Measurements from ENCODE around the gene BBS10. TPM values are rescaled to one million over a fixed set of nuclear protein-coding genes. Genes with fewer than 3 reads are reported as not detected.
A peak's percentile ranks its signal among the peaks of the same experiment; 100 is the strongest.

BBS10 gene
- total RNA-seq, 1 donor from 2014 or later, result 8.2 TPM

GRCh38 chr12:76316468-76316867 is 31.7 kb downstream of the BBS10 start:
- DNase-seq (ENCODE audit: low spot score), result no peak
- Mint-ChIP-seq H3K4me1 (ENCODE audit: low read depth) (peaks cover 27% of the 10 kb centered on the region), H3K27ac (ENCODE audit: unreplicated experiment) (no peak overlapping the region), H3K4me3 (ENCODE audit: unreplicated experiment) (no peak overlapping the region), H3K27me3 (ENCODE audit: low read depth) (no peaks in the 10 kb centered on the region), H3K9me3 (ENCODE audit: low read depth) (peaks cover 3% of the 10 kb centered on the region), H3K36me3 (ENCODE audit: low read depth) (peaks cover 1% of the 10 kb centered on the region)
- no peak for TF ChIP-seq CTCF (IDR thresholded peaks at IDR 0.05)

GRCh38 chr12:76313299-76313698 is 34.9 kb downstream of the BBS10 start:
- DNase-seq (ENCODE audit: low spot score), result no peak
- Mint-ChIP-seq H3K27ac (ENCODE audit: unreplicated experiment) (no peak overlapping the region), H3K27me3 (ENCODE audit: low read depth) (no peaks in the 10 kb centered on the region), H3K36me3 (ENCODE audit: low read depth) (no peaks in the 10 kb centered on the region), H3K9me3 (ENCODE audit: low read depth) (no peaks in the 10 kb centered on the region), H3K4me3 (ENCODE audit: unreplicated experiment) (no peak overlapping the region), H3K4me1 (ENCODE audit: low read depth) (peaks cover 20% of the 10 kb centered on the region)
- no peak for TF ChIP-seq CTCF (IDR thresholded peaks at IDR 0.05)

- no peaks in the 10 kb centered on the region for H3K36me3 Mint-ChIP-seq (ENCODE audit: low read depth)
- peaks cover 20% of the 10 kb centered on the region for H3K4me1 Mint-ChIP-seq (ENCODE audit: low read depth)
- no peaks in the 10 kb centered on the region for H3K27me3 Mint-ChIP-seq (ENCODE audit: low read depth)
- peak overlapping the region; percentile 61 for H3K27ac Mint-ChIP-seq (ENCODE audit: unreplicated experiment)
- no peak overlapping the region for H3K4me3 Mint-ChIP-seq (ENCODE audit: unreplicated experiment)
- no peak for TF ChIP-seq CTCF (IDR thresholded peaks at IDR 0.05)
- peaks cover 3% of the 10 kb centered on the region for H3K9me3 Mint-ChIP-seq (ENCODE audit: low read depth)
- DNase-seq (ENCODE audit: low spot score), result no peak
These were observed 35.9 kb downstream of the BBS10 start for GRCh38 chr12:76312315-76312714.

- H3K27ac Mint-ChIP-seq (ENCODE audit: unreplicated experiment), result peak overlapping the region; percentile 61
- no peaks in the 10 kb centered on the region for H3K27me3 Mint-ChIP-seq (ENCODE audit: low read depth)
- H3K4me3 Mint-ChIP-seq (ENCODE audit: unreplicated experiment), result no peak overlapping the region
- no peak for DNase-seq (ENCODE audit: low spot score)
- no peak for TF ChIP-seq CTCF (IDR thresholded peaks at IDR 0.05)
- H3K4me1 Mint-ChIP-seq (ENCODE audit: low read depth), result peaks cover 20% of the 10 kb centered on the region
- no peaks in the 10 kb centered on the region for H3K36me3 Mint-ChIP-seq (ENCODE audit: low read depth)
- peaks cover 3% of the 10 kb centered on the region for H3K9me3 Mint-ChIP-seq (ENCODE audit: low read depth)
These were observed 36.4 kb downstream of the BBS10 start for GRCh38 chr12:76311796-76312195.

- TF ChIP-seq CTCF (IDR thresholded peaks at IDR 0.05), result no peak
- H3K9me3 Mint-ChIP-seq (ENCODE audit: low read depth), result peaks cover 3% of the 10 kb centered on the region
- H3K4me1 Mint-ChIP-seq (ENCODE audit: low read depth), result peaks cover 20% of the 10 kb centered on the region
- H3K27me3 Mint-ChIP-seq (ENCODE audit: low read depth), result no peaks in the 10 kb centered on the region
- H3K36me3 Mint-ChIP-seq (ENCODE audit: low read depth), result no peaks in the 10 kb centered on the region
- no peak overlapping the region for H3K27ac Mint-ChIP-seq (ENCODE audit: unreplicated experiment)
- H3K4me3 Mint-ChIP-seq (ENCODE audit: unreplicated experiment), result no peak overlapping the region
- no peak for DNase-seq (ENCODE audit: low spot score)
These were observed 38.1 kb downstream of the BBS10 start for GRCh38 chr12:76310110-76310509.

All from chondrocyte (in vitro differentiated cells).